Stimulated activated CD8-positive, alpha-beta memory T cell treated with anti-CD3 and anti-CD28 coated beads, Interleukin-15, amount 100 ng/mL, for 24 hours (primary cell): ENCODE data around the gene ARHGAP1.
"Not testable (repeated sequence)": the region's sequence is repeated elsewhere in the genome, so short reads cannot be mapped to it uniquely, and the experiment has no call there.

ENCODE experiments used
- DNase-seq: peaks from one replicate; pipeline ENCODE4 v3.0.0-alpha.2; 2020; ENCODE audit warnings: low read depth

ARHGAP1 gene

GRCh38 chr11:46673713-46674462 is 26.5 kb downstream of the ARHGAP1 start:
- no peak for DNase-seq

- DNase-seq: no peak
Measured at GRCh38 chr11:46672381-46672839, 28.0 kb downstream of the ARHGAP1 start.

GRCh38 chr11:46671958-46672315 is 28.5 kb downstream of the ARHGAP1 start:
- no peak for DNase-seq

GRCh38 chr11:46670521-46670920 is 29.9 kb downstream of the ARHGAP1 start:
- DNase-seq: not testable (repeated sequence)

GRCh38 chr11:46669711-46670139 is 30.7 kb downstream of the ARHGAP1 start:
- DNase-seq: no peak

GRCh38 chr11:46668480-46669085 is 31.8 kb downstream of the ARHGAP1 start:
- no peak for DNase-seq

- no peak for DNase-seq
Measured at GRCh38 chr11:46667043-46667481, 33.4 kb downstream of the ARHGAP1 start.

- no peak for DNase-seq
Measured at GRCh38 chr11:46666516-46666915, 33.9 kb downstream of the ARHGAP1 start.

- DNase-seq: no peak
Measured at GRCh38 chr11:46665356-46665755, 35.1 kb downstream of the ARHGAP1 start.

- no peak for DNase-seq
Measured at GRCh38 chr11:46664612-46665011, 35.8 kb downstream of the ARHGAP1 start.

- no peak for DNase-seq
Measured at GRCh38 chr11:46663277-46663940, 37.0 kb downstream of the ARHGAP1 start.

GRCh38 chr11:46662366-46662765 is 38.1 kb downstream of the ARHGAP1 start:
- no peak for DNase-seq

GRCh38 chr11:46661836-46662235 is 38.6 kb downstream of the ARHGAP1 start:
- no peak for DNase-seq

GRCh38 chr11:46659908-46660307 is 40.5 kb downstream of the ARHGAP1 start:
- DNase-seq: no peak

GRCh38 chr11:46658259-46658658 is 42.2 kb downstream of the ARHGAP1 start:
- DNase-seq: no peak

GRCh38 chr11:46657186-46657585 is 43.2 kb downstream of the ARHGAP1 start:
- DNase-seq: no peak

- no peak for DNase-seq
Measured at GRCh38 chr11:46655631-46656030, 44.8 kb downstream of the ARHGAP1 start.

- DNase-seq: no peak
Measured at GRCh38 chr11:46649180-46649738, 51.2 kb downstream of the ARHGAP1 start.

GRCh38 chr11:46643986-46644385 is 56.4 kb downstream of the ARHGAP1 start:
- DNase-seq: no peak

- no peak for DNase-seq
Measured at GRCh38 chr11:46643531-46643930, 56.9 kb downstream of the ARHGAP1 start.

- DNase-seq: no peak
Measured at GRCh38 chr11:46642627-46643335, 57.6 kb downstream of the ARHGAP1 start.

GRCh38 chr11:46641639-46642038 is 58.8 kb downstream of the ARHGAP1 start:
- DNase-seq: no peak
